ENCODE data around the gene AUTS2. TPM values are rescaled to one million over a fixed set of nuclear protein-coding genes. Genes with fewer than 3 reads are reported as not detected.

The AUTS2 gene
- total and polyA plus RNA-seq, 10 donors = 6.1 to 54.8 (median 29.1) TPM

- Histone ChIP-seq H3K4me1 (peaks cover 0 to 2% (median under 1%) of the 10 kb centered on the region in 6 donors), H3K27ac (no peak overlapping the region), H3K36me3 (no peaks in the 10 kb centered on the region), H3K9me3 (no peaks in the 10 kb centered on the region), H3K27me3 (replicated peaks in 1 of 7) (no peaks in the 10 kb centered on the region), H3K4me3 (no peak overlapping the region)
- DNase-seq = no peak
- intact Hi-C loops (cut with DNase I; ENCODE audit: low total_unique reads) = no loop called here
- 90 to 99% (median 95%) methylated on average over 6 of the region's 6 CpGs for WGBS, 5 donors
- TF ChIP-seq POLR2A (IDR thresholded peaks at IDR 0.05) (no peak), CTCF (IDR thresholded peaks at IDR 0.05 in 8 of 11, conservative IDR thresholded peaks at IDR 0.05 in 3 of 11) (no peak), POLR2AphosphoS5 (IDR thresholded peaks at IDR 0.05) (no peak)
These were observed 92.1 kb downstream of the AUTS2 start for GRCh38 chr7:69690329-69690728.

GRCh38 chr7:69691327-69691726 lies 93.1 kb downstream of the AUTS2 start:
- no peak for TF ChIP-seq CTCF (IDR thresholded peaks at IDR 0.05 in 8 of 11, conservative IDR thresholded peaks at IDR 0.05 in 3 of 11)
- no peak for DNase-seq
- 91 to 98% (median 95%) methylated on average over 3 to 6 of the region's 6 CpGs for WGBS, 5 donors
- H3K4me1 ChIP-seq = peaks cover 0 to 12% (median 9%) of the 10 kb centered on the region in 6 donors
- H3K27ac ChIP-seq = no peak overlapping the region
- intact Hi-C loops (cut with DNase I; ENCODE audit: low total_unique reads) = no loop called here
- no peaks in the 10 kb centered on the region for H3K9me3 ChIP-seq
- no peaks in the 10 kb centered on the region for H3K36me3 ChIP-seq
- H3K4me3 ChIP-seq = no peak overlapping the region
- no peaks in the 10 kb centered on the region for H3K27me3 ChIP-seq (replicated peaks in 1 of 7)

GRCh38 chr7:69691734-69692133 lies 93.5 kb downstream of the AUTS2 start:
- DNase-seq = no peak
- H3K9me3 ChIP-seq = no peaks in the 10 kb centered on the region
- no peak overlapping the region for H3K4me3 ChIP-seq
- no peaks in the 10 kb centered on the region for H3K36me3 ChIP-seq
- intact Hi-C loops (cut with DNase I; ENCODE audit: low total_unique reads) = no loop called here
- H3K4me1 ChIP-seq = peaks cover 0 to 13% (median 12%) of the 10 kb centered on the region in 6 donors
- 59 to 81% (median 60%) methylated on average over 3 to 4 of the region's 4 CpGs for WGBS, 5 donors
- H3K27me3 ChIP-seq (replicated peaks in 1 of 7) = no peaks in the 10 kb centered on the region
- H3K27ac ChIP-seq = no peak overlapping the region
- TF ChIP-seq POLR2A (IDR thresholded peaks at IDR 0.05) (no peak), POLR2AphosphoS5 (IDR thresholded peaks at IDR 0.05) (no peak), CTCF (IDR thresholded peaks at IDR 0.05 in 8 of 11, conservative IDR thresholded peaks at IDR 0.05 in 3 of 11) (no peak)

- Histone ChIP-seq H3K36me3 (no peaks in the 10 kb centered on the region), H3K4me3 (no peak overlapping the region), H3K4me1 (peaks cover 0 to 21% (median 14%) of the 10 kb centered on the region in 6 donors), H3K9me3 (no peaks in the 10 kb centered on the region), H3K27me3 (replicated peaks in 1 of 7) (no peaks in the 10 kb centered on the region), H3K27ac (no peak overlapping the region)
- TF ChIP-seq CTCF (IDR thresholded peaks at IDR 0.05 in 8 of 11, conservative IDR thresholded peaks at IDR 0.05 in 3 of 11) (no peak), POLR2AphosphoS5 (IDR thresholded peaks at IDR 0.05) (no peak), POLR2A (IDR thresholded peaks at IDR 0.05) (no peak)
- no peak for DNase-seq
- intact Hi-C loops (cut with DNase I; ENCODE audit: low total_unique reads) = no loop called here
- WGBS, 5 donors = 80 to 86% (median 83%) methylated on average over 3 of the region's 3 CpGs
These were observed 94.3 kb downstream of the AUTS2 start for GRCh38 chr7:69692611-69693010.

Data from spleen (tissue), 11 donors.